Mucosa of gallbladder (tissue), 1 donor: ENCODE measurements around the gene TAS2R14. TPM values are rescaled to one million over a fixed set of nuclear protein-coding genes. Genes with fewer than 3 reads are reported as not detected.

Source experiments
- DNase-seq: peaks from one replicate; pipeline ENCODE4 v3.0.0-alpha.2; 2020; ENCODE audit warnings: low spot score
- total RNA-seq: library from RNA; stranded (reverse); gene quantifications from one replicate; pipeline ENCODE4 v1.2.1, GENCODE V29; 2021
- donor health status: DM: no; HTN: no; CAD: no.

TAS2R14 gene
- total RNA-seq: 1.4 TPM

- no peak for DNase-seq
Measured at GRCh38 chr12:10939163-10939562, at the start of gene TAS2R14. Gene TAS2R14, minus strand, starts transcription at chr12:10939263. Its CDS starts 56 bp downstream, at chr12:10939207.

GRCh38 chr12:10986812-10987211 is 47.7 kb upstream of the TAS2R14 start, which contains the start of gene TAS2R50:
Gene TAS2R50, minus strand, starts transcription at chr12:10986912. Its CDS starts 52 bp downstream, at chr12:10986860.
- no peak for DNase-seq

DNA sequence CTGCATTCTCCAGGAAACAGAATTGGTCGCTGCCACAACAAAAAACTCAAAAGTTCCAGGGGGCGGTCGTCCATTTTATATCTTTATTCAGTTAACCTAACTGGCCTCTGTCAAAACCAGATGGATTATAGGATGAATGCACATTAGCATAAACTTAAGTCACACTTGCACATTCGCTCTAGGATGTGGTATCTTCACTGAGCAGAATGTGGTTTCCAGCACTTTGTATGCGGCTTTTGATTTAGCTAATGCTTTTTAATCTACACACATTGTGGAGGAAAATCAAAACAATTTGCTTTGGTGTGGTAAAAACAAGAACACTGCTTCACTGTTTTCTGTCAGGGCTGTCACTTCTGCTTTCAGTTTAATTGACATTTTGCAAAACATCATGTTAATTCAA is 43.2 kb upstream of the TAS2R14 start:
- no peak for DNase-seq

GRCh38 chr12:10974965-10975364 is 35.9 kb upstream of the TAS2R14 start:
- DNase-seq: no peak

GRCh38 chr12:10968765-10969456 is 29.8 kb upstream of the TAS2R14 start:
- no peak for DNase-seq

GRCh38 chr12:10967409-10967808 is 28.3 kb upstream of the TAS2R14 start:
- DNase-seq: no peak

DNA sequence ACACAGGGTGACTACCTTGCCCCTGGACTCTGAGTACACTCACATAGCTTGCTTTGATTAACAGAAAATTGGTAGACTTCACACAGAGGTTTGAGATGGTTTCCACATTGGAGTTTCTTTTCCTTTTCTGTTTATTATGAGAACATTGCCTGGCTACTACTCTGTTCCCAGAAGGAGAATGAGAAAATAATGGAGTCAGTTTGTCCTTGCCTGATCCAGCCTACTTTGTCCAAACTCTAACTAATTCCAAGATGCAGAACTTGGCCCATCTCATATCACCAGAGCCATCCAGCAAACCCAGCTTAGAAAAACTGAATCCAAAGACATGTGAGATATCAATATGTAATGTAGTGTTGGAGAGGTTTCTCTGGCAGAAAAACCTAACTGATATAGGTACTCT is 27.3 kb upstream of the TAS2R14 start:
- no peak for DNase-seq

GRCh38 chr12:10965476-10965875 is 26.4 kb upstream of the TAS2R14 start:
- no peak for DNase-seq

DNA sequence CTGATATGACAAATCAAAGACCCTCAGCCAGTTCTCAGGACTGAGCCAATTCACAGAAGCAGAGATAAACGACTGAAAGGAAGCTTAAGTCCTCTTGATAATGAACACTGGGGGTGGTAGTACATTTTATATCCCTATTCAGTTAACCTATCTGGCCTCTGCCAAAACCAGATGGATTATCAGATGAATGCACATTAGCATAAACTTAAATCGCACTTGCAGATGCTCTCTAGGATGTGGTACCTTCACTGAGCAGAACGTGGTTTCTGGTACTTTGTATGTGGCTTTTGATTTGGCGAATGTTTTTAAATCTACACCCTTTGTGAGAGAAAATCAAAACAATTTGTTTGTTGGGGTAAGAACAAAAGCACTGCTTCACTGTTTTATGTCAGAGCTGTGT is 21.1 kb upstream of the TAS2R14 start:
- no peak for DNase-seq

GRCh38 chr12:10959804-10960203 is 20.7 kb upstream of the TAS2R14 start:
- no peak for DNase-seq

DNA sequence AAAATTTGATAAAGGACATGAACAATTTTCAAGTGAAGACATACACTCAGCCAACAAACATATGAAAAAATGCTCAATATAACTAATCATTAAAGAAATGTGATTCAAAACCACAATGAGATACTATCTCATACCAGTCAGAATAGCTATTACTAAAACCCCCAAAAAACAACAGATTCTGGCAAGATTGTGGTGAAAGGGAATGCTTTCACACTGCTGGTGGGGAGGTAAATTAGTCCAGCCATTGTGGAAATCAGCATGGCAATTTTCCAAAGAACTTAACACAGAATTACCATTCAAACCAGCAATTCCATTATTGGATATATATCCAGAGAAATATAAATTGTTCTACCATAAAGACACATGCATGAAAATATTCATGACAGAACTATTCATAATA is 18.7 kb upstream of the TAS2R14 start:
- no peak for DNase-seq

- no peak for DNase-seq
Measured at GRCh38 chr12:10956085-10956484, 17.0 kb upstream of the TAS2R14 start.

GRCh38 chr12:10952645-10953044 is 13.6 kb upstream of the TAS2R14 start:
- no peak for DNase-seq

DNA sequence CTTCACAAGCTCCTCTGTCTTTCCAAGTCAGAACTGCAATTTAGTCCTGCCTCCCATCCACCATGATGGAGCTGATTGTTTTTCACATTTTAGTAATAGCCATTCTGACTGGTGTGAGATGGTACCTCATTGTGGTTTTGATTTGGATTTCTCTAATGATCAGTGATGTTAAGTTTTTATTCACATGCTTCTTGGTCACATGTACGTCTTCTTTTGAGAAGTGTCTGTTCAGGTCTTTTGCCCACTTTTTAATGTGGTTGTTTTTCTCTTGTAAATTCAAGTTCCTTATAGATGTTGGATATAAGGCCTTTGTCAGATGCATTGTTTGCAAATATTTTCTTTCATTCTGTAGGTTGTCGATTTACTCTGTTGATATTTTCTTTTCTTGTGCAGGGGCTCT is 4.1 kb upstream of the TAS2R14 start:
- no peak for DNase-seq

DNA sequence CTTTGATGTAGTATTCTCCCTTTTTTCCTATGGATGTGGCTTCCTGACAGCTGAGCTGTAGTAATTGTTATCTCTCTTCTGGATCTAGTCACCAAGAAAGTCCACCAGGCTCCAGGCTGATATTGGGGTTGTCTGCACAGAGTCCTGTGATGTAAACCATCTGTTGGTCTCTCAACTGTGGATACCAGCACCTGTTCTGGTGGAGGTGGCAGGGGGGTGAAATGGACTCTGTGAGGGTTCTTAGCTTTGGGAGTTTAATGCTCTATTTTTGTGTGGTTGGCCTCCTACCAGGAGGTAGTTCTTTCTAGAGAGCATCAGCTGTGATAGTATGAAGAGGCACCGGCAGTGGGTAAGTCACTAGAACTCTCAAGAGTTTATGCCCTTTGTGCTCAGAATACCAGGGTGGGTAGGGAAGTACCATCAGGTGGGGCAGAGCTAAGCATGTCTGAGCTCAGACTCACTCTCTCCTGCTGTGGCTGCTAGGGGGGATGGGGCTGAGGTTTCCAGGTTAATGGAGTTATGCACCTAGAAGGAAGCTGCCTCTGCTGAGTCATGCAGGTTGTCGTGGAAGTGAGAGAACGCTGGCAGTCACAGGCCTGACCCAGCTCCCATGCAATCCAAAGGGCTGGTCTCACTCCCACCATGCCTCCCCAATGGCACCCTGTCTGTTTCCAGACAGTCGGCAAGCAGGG is 3.0 kb upstream of the TAS2R14 start:
- peak; percentile 34 for DNase-seq

- no peak for DNase-seq
Measured at GRCh38 chr12:10941369-10941768, 2.3 kb upstream of the TAS2R14 start.

GRCh38 chr12:10940389-10940788 is 1.3 kb upstream of the TAS2R14 start:
- DNase-seq: no peak

- no peak for DNase-seq
Measured at GRCh38 chr12:10936506-10936905, 2.6 kb downstream of the TAS2R14 start.

DNA sequence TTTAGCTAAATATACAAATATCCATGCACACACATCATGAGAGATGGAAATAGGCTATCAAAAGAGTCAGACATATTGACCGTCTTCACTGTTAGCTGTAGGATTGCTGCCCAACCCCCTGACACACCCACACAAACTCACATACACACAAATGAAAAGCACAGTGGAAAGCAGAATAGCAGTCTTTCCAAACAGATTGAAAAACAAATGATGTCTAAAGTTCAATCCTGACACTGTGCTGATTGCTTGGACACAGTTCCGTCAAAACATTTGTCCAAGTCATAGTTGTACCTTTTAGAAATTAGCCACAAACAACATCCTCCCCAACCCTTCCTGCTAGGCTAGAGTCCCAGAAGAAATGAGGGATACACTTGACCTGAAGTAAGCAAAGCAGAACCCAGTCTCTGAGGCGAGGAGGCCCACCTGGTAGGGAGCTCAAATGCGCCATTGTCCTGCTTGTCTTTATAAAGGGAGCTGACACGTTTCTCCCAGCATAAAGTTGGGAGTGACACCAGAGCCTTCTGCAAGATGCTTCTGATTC is 10.2 kb downstream of the TAS2R14 start, which contains the start of gene PRH2:
Gene PRH2 (plus strand): TSS at position 491 of the 541 bp plus-strand sequence. CDS start 38 bp downstream, at position 529.
- DNase-seq: no peak

DNA sequence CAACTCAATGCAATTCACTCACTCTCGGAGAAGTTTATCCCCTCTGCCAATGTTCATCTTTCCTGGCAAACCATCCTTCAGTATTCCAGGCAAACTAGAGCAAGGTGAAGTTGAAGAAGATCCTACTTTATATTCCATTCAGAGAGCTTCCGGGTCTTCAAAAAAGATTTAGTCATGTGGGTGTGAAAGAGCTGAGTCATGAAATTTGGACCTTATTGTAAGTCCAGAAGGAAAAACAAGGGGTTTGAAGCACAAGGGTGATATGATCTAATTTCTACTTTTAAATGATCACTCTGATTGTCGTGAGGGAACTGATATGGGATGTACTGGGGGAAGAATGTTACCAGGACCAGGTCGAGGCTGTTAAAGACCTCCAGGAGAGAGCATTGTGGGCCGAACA is 12.8 kb downstream of the TAS2R14 start:
- no peak for DNase-seq

GRCh38 chr12:10919809-10920208 is 19.3 kb downstream of the TAS2R14 start:
- no peak for DNase-seq

DNA sequence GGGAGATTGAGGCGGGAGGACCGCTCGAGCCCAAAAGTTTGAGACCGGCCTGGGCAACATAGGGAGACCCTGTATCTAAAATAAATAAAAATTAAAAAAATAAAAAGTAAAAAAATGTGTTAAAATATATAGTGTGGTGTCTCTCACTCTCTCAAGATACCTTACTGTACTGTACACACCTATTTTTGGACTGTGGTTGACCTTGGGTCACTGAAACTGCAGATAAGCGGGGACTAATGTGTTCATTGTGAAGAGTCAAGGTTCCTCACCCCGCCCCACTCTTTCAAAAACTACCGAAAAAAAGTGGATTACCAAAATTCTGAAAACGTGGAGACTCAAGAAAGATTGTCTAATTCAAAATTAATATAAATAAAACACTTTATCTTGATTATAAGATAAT is 28.7 kb downstream of the TAS2R14 start:
- no peak for DNase-seq

DNA sequence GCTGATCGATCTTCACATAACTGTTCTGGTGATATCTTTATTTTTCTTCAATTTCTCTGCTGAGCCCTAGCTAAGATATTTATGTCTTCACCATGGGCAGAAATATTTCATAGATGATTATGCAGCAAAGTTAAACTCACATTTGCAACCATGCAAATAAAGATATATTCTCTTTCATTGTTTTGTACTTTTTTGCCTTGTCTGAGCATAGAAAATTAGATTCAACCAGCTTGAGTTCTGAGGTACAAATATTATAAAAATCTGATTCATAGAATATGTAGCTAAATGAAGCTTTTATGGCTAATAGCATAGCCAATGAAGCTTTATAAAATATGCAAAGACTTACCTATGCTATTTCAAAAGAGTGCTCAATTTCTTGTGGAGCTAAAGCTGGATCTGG is 29.6 kb downstream of the TAS2R14 start, which contains the start of gene TAS2R13:
Gene TAS2R13 (minus strand): TSS at position 101 of the 400 bp plus-strand sequence. CDS start 264 bp downstream, outside the sequence.
- no peak for DNase-seq
